Body of pancreas (tissue), 4 donors: Measurements from ENCODE around the gene MST1. TPM values are rescaled to one million over a fixed set of nuclear protein-coding genes. Genes with fewer than 3 reads are reported as not detected.
A peak's percentile ranks its signal among the peaks of the same experiment; 100 is the strongest.

ENCODE experiments used
- ATAC-seq: fragments of 150-250 bp; one replicate; pipeline ENCODE4 v1.9.1; 2016
- DNase-seq, 4 donors: peaks; one replicate each; pipeline ENCODE4 v3.0.0-alpha.2; 2019
- H3K27ac ChIP-seq, 4 donors: fragments of 200-600 bp; sonication (generic); 1 replicate in 3 of 4; 2 replicates in 1 of 4; pipeline versions ENCODE4 v1.5.1 to v1.6.1; 2016 to 2019; ENCODE audit warnings: mild to moderate bottlenecking in 1 of 4, mixed read lengths in 1 of 4, moderate library complexity in 1 of 4
- H3K27me3 ChIP-seq, 2 donors: fragments of 200-600 bp; sonication (generic); one replicate each; pipeline ENCODE4 v1.6.0; 2016; ENCODE audit warnings: mild to moderate bottlenecking in 1 of 2
- H3K36me3 ChIP-seq, 2 donors: fragments of 200-600 bp; sonication (generic); replicated peaks in 1 of 2; 2 replicates each; pipeline ENCODE4 v1.5.1; 2016; ENCODE audit warnings: low read depth in 2 of 2; ENCODE audit not compliant: insufficient read depth in 1 of 2
- H3K4me1 ChIP-seq: fragments of 200-600 bp; sonication (generic); one replicate; pipeline ENCODE4 v1.6.0; 2016
- H3K4me3 ChIP-seq, 2 donors: fragments of 200-600 bp; sonication (generic); 1 replicate in 1 of 2; 2 replicates in 1 of 2; pipeline ENCODE4 v1.5.1; 2016 to 2019
- H3K9me3 ChIP-seq, 3 donors: fragments of 200-600 bp; sonication (generic); 1 replicate in 2 of 3; 2 replicates in 1 of 3; pipeline ENCODE4 v1.5.1; 2016
- POLR2A ChIP-seq, 3 donors: fragments of 450-650 bp; IDR thresholded peaks; one replicate each; pipeline ENCODE4 v1.6.1; 2016; ENCODE audit warnings: antibody characterized with exemption in 3 of 3, mild to moderate bottlenecking in 2 of 3
- WGBS, 2 donors: methylation state at CpG; one replicate each; pipeline ENCODE4 v1.1.5; 2017; 5-methylcytosine and 5-hydroxymethylcytosine counted together
- intact Hi-C: fragments of 100-400 bp; cut with DNase I; formaldehyde crosslinking; loops from one replicate; pipeline ENCODE4 v1.15.1; 2023
- total RNA-seq, 2 donors: library from RNA; depleted of rRNA; stranded (reverse); fragments of >200 nt; gene quantifications; one replicate each; pipeline ENCODE4 v1.1.0, GENCODE V29; 2016
- TF ChIP-seq, protein P1 (sequence below), 7 experiments: fragments of 450-650 bp in 4 of 7; fragments of 200-600 bp in 3 of 7; sonication (generic) in 3 of 7; IDR thresholded peaks; one replicate each; pipeline ENCODE4 v1.5.1; 2016 to 2019; ENCODE audit warnings: antibody characterized with exemption in 7 of 7

The MST1 gene
- total RNA-seq, 2 donors from 2014 or later = 16.9 to 80.4 TPM

DNA sequence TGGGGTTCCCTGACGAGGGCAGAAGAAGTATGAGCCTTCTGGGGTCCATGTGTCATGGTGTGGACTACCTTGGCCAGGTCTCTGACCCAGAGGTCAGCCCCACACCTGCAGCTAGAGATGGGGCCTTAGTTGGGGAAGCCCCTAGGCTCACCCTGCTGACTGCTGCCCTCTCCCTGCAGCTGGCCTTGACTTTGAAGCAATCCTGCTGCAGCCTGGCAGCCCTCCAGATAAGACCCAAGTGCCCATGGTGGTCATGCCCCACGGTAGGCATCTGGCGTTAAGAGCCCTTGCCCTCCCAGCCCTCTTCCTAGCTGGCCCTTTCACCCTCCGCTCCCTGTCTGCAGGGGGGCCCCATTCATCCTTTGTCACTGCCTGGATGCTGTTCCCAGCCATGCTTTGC lies 7.7 kb downstream of the MST1 start:
- no peak for ATAC-seq
- no peak for TF ChIP-seq POLR2A (IDR thresholded peaks at IDR 0.05)
- TF ChIP-seq, protein P1, sequence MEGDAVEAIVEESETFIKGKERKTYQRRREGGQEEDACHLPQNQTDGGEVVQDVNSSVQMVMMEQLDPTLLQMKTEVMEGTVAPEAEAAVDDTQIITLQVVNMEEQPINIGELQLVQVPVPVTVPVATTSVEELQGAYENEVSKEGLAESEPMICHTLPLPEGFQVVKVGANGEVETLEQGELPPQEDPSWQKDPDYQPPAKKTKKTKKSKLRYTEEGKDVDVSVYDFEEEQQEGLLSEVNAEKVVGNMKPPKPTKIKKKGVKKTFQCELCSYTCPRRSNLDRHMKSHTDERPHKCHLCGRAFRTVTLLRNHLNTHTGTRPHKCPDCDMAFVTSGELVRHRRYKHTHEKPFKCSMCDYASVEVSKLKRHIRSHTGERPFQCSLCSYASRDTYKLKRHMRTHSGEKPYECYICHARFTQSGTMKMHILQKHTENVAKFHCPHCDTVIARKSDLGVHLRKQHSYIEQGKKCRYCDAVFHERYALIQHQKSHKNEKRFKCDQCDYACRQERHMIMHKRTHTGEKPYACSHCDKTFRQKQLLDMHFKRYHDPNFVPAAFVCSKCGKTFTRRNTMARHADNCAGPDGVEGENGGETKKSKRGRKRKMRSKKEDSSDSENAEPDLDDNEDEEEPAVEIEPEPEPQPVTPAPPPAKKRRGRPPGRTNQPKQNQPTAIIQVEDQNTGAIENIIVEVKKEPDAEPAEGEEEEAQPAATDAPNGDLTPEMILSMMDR (IDR thresholded peaks at IDR 0.05) = no peak
- H3K27ac ChIP-seq = no peak overlapping the region
- DNase-seq = no peak
- no peaks in the 10 kb centered on the region for H3K4me1 ChIP-seq
- no peak overlapping the region for H3K4me3 ChIP-seq
- H3K9me3 ChIP-seq = no peaks in the 10 kb centered on the region
- WGBS, 2 donors = 76 to 100% methylated on average over 1 to 4 of the region's 4 CpGs
- no peaks in the 10 kb centered on the region for H3K27me3 ChIP-seq
- intact Hi-C loops = no loop called here
- H3K36me3 ChIP-seq = peaks cover 0 to 28% of the 10 kb centered on the region in 2 donors

DNA sequence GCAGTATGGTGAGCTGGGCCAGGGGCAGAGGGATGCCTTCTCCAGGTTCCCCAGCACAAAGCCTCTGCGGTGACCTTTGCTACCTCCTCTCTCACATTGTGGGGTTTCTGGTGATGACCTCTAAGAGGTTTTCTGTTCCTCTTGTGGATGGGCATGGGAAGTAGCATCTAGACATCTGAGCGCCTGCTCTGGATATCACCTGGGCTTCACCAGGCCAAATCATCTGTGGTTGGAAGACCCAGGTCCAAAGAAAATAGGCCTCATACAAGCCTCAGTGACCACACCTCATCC lies 8.1 kb downstream of the MST1 start:
- no peak for ATAC-seq
- Histone ChIP-seq H3K4me3 (no peak overlapping the region), H3K4me1 (no peaks in the 10 kb centered on the region), H3K9me3 (no peaks in the 10 kb centered on the region), H3K27ac (no peak overlapping the region), H3K27me3 (no peaks in the 10 kb centered on the region), H3K36me3 (peaks cover 0 to 28% of the 10 kb centered on the region in 2 donors)
- intact Hi-C loops = no loop called here
- no peak for TF ChIP-seq POLR2A (IDR thresholded peaks at IDR 0.05)
- TF ChIP-seq, protein P1 (IDR thresholded peaks at IDR 0.05) = no peak
- no peak for DNase-seq
- 90 to 94% methylated on average over 2 of the region's 2 CpGs for WGBS, 2 donors

DNA sequence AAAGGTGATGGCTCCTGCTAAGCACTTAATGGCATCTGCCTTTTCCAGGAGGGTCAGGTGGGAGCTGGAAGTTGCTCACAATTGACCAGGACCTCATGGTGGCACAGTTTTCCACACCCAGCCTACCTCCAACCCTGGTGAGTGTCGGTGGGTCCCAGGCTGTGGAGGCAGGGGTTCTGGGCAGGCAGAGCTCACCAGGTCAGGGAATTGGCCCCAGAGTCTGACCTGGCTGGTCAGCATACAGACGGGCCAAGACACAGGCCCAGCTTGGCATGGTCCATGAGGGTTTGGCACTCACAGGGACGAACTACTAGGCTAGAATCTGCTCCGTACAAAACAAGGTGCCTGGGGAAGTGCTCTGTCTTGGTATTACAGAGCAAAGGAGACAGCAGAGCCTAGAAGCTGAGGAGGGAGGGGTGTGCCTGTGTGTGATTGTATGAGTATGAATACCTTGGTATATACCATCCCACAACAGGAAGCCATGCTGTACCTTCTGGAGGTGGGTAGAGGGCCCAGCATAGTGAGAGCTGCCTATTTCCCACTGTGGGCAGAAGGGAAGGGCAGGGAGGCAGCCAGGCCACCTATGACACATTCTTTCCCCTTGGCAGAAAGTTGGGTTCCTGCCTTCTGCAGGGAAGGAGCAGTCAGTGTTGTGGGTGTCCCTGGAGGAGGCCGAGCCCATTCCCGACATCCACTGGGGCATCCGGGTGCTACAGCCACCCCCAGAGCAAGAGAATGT lies 8.6 kb downstream of the MST1 start:
- TF ChIP-seq POLR2A (IDR thresholded peaks at IDR 0.05) = no peak
- TF ChIP-seq, protein P1 (IDR thresholded peaks at IDR 0.05) = no peak
- no peak for DNase-seq
- no peaks in the 10 kb centered on the region for H3K9me3 ChIP-seq
- intact Hi-C loops = no loop called here
- WGBS, 2 donors = 89 to 95% methylated on average over 7 of the region's 7 CpGs
- peaks cover 4% of the 10 kb centered on the region for H3K4me1 ChIP-seq
- no peak overlapping the region for H3K27ac ChIP-seq
- no peak for ATAC-seq
- H3K36me3 ChIP-seq = peaks cover 0 to 28% of the 10 kb centered on the region in 2 donors
- H3K4me3 ChIP-seq = no peak overlapping the region
- no peaks in the 10 kb centered on the region for H3K27me3 ChIP-seq

DNA sequence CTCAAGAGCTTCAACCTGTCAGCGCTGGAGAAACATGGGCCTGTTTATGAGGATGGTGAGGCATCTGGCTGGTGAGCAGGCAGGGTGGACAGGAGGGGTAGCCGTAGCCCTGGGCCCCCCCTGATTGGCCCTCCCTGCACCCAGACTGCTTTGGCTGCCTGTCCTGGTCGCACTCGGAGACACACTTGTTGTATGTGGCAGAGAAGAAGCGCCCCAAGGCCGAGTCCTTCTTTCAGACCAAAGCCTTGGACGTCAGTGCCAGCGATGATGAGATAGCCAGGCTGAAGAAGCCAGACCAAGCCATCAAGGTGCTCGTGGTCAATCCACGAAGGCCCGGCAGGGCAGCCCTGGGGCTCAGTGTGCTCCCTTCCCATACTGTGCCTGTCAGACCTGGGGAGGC lies 13.4 kb downstream of the MST1 start:
- Histone ChIP-seq H3K4me3 (no peak overlapping the region), H3K9me3 (no peaks in the 10 kb centered on the region), H3K27me3 (no peaks in the 10 kb centered on the region), H3K27ac (no peak overlapping the region), H3K36me3 (peaks cover 0 to 20% of the 10 kb centered on the region in 2 donors), H3K4me1 (peaks cover 28% of the 10 kb centered on the region)
- no peak for DNase-seq
- intact Hi-C loops = loop anchor here (5.0 kb wide), 1 partner anchor 139 kb away; no protein-coding TSS in a partner anchor
- TF ChIP-seq, protein P1 (IDR thresholded peaks at IDR 0.05) = no peak
- no peak for TF ChIP-seq POLR2A (IDR thresholded peaks at IDR 0.05)
- 87% methylated on average over 11 of the region's 11 CpGs; no CpG with 5 or more reads in 1 of the 2 donors for WGBS, 2 donors
- no peak for ATAC-seq

DNA sequence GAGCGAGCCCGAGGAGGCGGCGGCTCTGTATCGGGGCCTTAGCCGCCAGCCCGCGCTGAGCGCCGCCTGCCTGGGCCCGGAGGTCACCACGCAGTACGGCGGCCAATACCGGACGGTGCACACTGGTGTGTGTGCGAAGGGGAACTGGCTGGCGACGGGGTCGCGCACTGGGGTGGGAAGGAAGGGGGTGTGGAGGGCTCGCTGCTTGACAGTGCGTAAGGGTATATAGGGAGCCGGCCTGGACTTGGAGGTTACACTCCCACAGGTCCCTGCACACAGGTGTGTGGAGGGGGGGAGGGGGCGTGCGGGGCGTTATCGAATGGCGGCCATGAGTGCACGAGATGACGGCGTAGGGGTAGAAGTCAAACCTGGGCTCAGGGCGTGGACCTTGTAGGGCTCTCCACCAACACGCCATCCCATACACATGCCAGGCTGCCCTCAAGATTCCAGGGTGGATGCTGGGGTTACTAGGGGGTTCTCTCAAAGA lies 14.7 kb downstream of the MST1 start:
- ATAC-seq (peak; percentile 21), DNase-seq (no peak)
- TF ChIP-seq, protein P1 (IDR thresholded peaks at IDR 0.05) = peak in 1 of 7 experiments; percentile 27
- TF ChIP-seq POLR2A (IDR thresholded peaks at IDR 0.05) = no peak
- WGBS, 2 donors = 3 to 7% methylated on average over 25 to 34 of the region's 34 CpGs
- H3K4me3 ChIP-seq = peak overlapping the region; percentile 59 to 98
- peak overlapping the region; percentile 90 to 96 (median 92) for H3K27ac ChIP-seq
- peaks cover 0 to 13% of the 10 kb centered on the region in 2 donors for H3K36me3 ChIP-seq
- H3K4me1 ChIP-seq = peaks cover 28% of the 10 kb centered on the region
- no peaks in the 10 kb centered on the region for H3K27me3 ChIP-seq
- intact Hi-C loops = no loop called here
- H3K9me3 ChIP-seq = no peaks in the 10 kb centered on the region
